HG03558 (cell line): ENCODE measurements around the gene COASY.

Source experiments
- ATAC-seq: cut with Tn5 transposase; IDR thresholded peaks from one replicate; pipeline ENCODE4 v1.9.1; 2021; ENCODE audit warnings: moderate number of reproducible peaks; ENCODE audit not compliant: unreplicated experiment; ENCODE audit errors: extremely low read depth

The COASY gene

GRCh38 chr17:42561897-42562387 lies at the start of gene COASY:
TSS of gene COASY (plus strand) at chr17:42562148. CDS start at chr17:42562623, 475 bp downstream.
- no peak for ATAC-seq

- no peak for ATAC-seq
These were observed 49.7 kb upstream of the COASY start for GRCh38 chr17:42512246-42512645.

GRCh38 chr17:42512733-42513251 lies 49.2 kb upstream of the COASY start:
- no peak for ATAC-seq

GRCh38 chr17:42513686-42514085 lies 48.3 kb upstream of the COASY start:
- ATAC-seq = no peak

GRCh38 chr17:42514279-42514678 lies 47.7 kb upstream of the COASY start:
- ATAC-seq = no peak

- no peak for ATAC-seq
These were observed 47.1 kb upstream of the COASY start for GRCh38 chr17:42514867-42515266.

- no peak for ATAC-seq
These were observed 44.4 kb upstream of the COASY start for GRCh38 chr17:42517516-42517915.

GRCh38 chr17:42518046-42518754 lies 43.7 kb upstream of the COASY start:
- no peak for ATAC-seq

- no peak for ATAC-seq
These were observed 43.0 kb upstream of the COASY start for GRCh38 chr17:42518755-42519545.

GRCh38 chr17:42519546-42520491 lies 42.1 kb upstream of the COASY start:
- no peak for ATAC-seq

GRCh38 chr17:42520540-42520951 lies 41.4 kb upstream of the COASY start:
- ATAC-seq = no peak

GRCh38 chr17:42521036-42521435 lies 40.9 kb upstream of the COASY start:
- no peak for ATAC-seq

GRCh38 chr17:42521666-42522262 lies 40.2 kb upstream of the COASY start:
- ATAC-seq = no peak

- ATAC-seq = no peak
These were observed 39.6 kb upstream of the COASY start for GRCh38 chr17:42522263-42522790.

GRCh38 chr17:42522798-42523278 lies 39.1 kb upstream of the COASY start:
- no peak for ATAC-seq

- ATAC-seq = no peak
These were observed 36.7 kb upstream of the COASY start for GRCh38 chr17:42525221-42525620.

- no peak for ATAC-seq
These were observed 35.9 kb upstream of the COASY start for GRCh38 chr17:42526031-42526444.

GRCh38 chr17:42527932-42528331 lies 34.0 kb upstream of the COASY start:
- no peak for ATAC-seq

- no peak for ATAC-seq
These were observed 32.9 kb upstream of the COASY start for GRCh38 chr17:42529061-42529460.
